NCI-H2107 (cell line): ENCODE data around the gene RAG1.

Experiments
- DNase-seq: peaks from one replicate; lab custom pipeline; 2025; lab: John Stamatoyannopoulos, UW

The RAG1 gene

GRCh38 chr11:36628141-36628540, 60.3 kb downstream of the RAG1 start:
- DNase-seq = no peak

GRCh38 chr11:36628765-36629244, 61.0 kb downstream of the RAG1 start:
- no peak for DNase-seq
